Measurements from ENCODE around the gene TPBG.

TPBG gene

GRCh38 chr6:82397962-82398692 is 34.5 kb downstream of the TPBG start:
- Histone ChIP-seq H3K27me3 (ENCODE audit: low read depth, low read length) (no peaks in the 10 kb centered on the region), H3K4me3 (ENCODE audit: low read length) (no peak overlapping the region), H3K4me1 (ENCODE audit: low read length) (no peaks in the 10 kb centered on the region), H3K9me3 (ENCODE audit: insufficient read depth, low read length) (no peaks in the 10 kb centered on the region), H3K79me2 (ENCODE audit: low read length) (no peaks in the 10 kb centered on the region), H3K4me2 (ENCODE audit: low read length) (no peak overlapping the region), H4K20me1 (ENCODE audit: insufficient read depth, low read length) (no peaks in the 10 kb centered on the region), H3K27ac (ENCODE audit: low read length) (no peak overlapping the region), H3K9ac (ENCODE audit: low read length) (no peak overlapping the region), H2AFZ (ENCODE audit: low read depth, low read length) (no peak overlapping the region), H3K36me3 (replicated peaks; ENCODE audit: low read depth, low read length) (no peaks in the 10 kb centered on the region)
- TF ChIP-seq, protein P1, sequence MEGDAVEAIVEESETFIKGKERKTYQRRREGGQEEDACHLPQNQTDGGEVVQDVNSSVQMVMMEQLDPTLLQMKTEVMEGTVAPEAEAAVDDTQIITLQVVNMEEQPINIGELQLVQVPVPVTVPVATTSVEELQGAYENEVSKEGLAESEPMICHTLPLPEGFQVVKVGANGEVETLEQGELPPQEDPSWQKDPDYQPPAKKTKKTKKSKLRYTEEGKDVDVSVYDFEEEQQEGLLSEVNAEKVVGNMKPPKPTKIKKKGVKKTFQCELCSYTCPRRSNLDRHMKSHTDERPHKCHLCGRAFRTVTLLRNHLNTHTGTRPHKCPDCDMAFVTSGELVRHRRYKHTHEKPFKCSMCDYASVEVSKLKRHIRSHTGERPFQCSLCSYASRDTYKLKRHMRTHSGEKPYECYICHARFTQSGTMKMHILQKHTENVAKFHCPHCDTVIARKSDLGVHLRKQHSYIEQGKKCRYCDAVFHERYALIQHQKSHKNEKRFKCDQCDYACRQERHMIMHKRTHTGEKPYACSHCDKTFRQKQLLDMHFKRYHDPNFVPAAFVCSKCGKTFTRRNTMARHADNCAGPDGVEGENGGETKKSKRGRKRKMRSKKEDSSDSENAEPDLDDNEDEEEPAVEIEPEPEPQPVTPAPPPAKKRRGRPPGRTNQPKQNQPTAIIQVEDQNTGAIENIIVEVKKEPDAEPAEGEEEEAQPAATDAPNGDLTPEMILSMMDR (IDR thresholded peaks at IDR 0.05; ENCODE audit: low read depth, low read length) = no peak
- TF ChIP-seq EZH2phosphoT487 (IDR thresholded peaks at IDR 0.05; ENCODE audit: low read depth) = no peak

GRCh38 chr6:82408952-82409431 is 45.4 kb downstream of the TPBG start:
- H2AFZ ChIP-seq (ENCODE audit: low read depth, low read length) = no peak overlapping the region
- H3K4me1 ChIP-seq (ENCODE audit: low read length) = no peaks in the 10 kb centered on the region
- no peak overlapping the region for H3K27ac ChIP-seq (ENCODE audit: low read length)
- no peaks in the 10 kb centered on the region for H3K79me2 ChIP-seq (ENCODE audit: low read length)
- H3K27me3 ChIP-seq (ENCODE audit: low read depth, low read length) = no peaks in the 10 kb centered on the region
- no peaks in the 10 kb centered on the region for H4K20me1 ChIP-seq (ENCODE audit: insufficient read depth, low read length)
- TF ChIP-seq EZH2phosphoT487 (IDR thresholded peaks at IDR 0.05; ENCODE audit: low read depth) = no peak
- no peak overlapping the region for H3K4me3 ChIP-seq (ENCODE audit: low read length)
- H3K9me3 ChIP-seq (ENCODE audit: insufficient read depth, low read length) = no peaks in the 10 kb centered on the region
- H3K4me2 ChIP-seq (ENCODE audit: low read length) = no peak overlapping the region
- no peak overlapping the region for H3K9ac ChIP-seq (ENCODE audit: low read length)
- no peaks in the 10 kb centered on the region for H3K36me3 ChIP-seq (replicated peaks; ENCODE audit: low read depth, low read length)

DNA sequence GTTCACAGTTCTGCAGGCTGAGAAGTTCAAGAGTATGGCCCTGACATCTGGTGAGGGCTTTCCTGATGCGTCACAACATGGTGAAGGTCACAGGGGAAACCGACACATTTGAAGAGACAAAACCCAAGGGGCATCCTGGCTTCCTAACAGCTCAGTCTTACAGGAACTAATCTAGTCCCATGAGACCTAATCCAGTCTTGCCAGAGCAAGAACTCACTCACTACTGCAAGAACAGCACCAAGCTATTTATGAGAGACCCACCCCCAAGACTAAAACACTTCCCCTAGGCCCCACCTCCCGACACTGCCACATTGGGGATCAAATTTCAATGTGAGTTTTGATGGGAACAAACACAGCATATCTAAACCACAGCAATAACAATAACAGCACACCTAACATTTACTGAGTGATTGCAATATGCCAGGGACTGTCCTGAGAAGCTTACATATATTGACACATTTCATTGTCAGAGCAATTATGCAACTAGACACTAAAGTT is 46.6 kb downstream of the TPBG start:
- TF ChIP-seq, protein P1 (IDR thresholded peaks at IDR 0.05; ENCODE audit: low read depth, low read length) = no peak
- TF ChIP-seq EZH2phosphoT487 (IDR thresholded peaks at IDR 0.05; ENCODE audit: low read depth) = no peak
- H3K4me2 ChIP-seq (ENCODE audit: low read length) = no peak overlapping the region
- no peaks in the 10 kb centered on the region for H3K27me3 ChIP-seq (ENCODE audit: low read depth, low read length)
- no peaks in the 10 kb centered on the region for H3K4me1 ChIP-seq (ENCODE audit: low read length)
- no peaks in the 10 kb centered on the region for H3K9me3 ChIP-seq (ENCODE audit: insufficient read depth, low read length)
- H3K79me2 ChIP-seq (ENCODE audit: low read length) = no peaks in the 10 kb centered on the region
- H4K20me1 ChIP-seq (ENCODE audit: insufficient read depth, low read length) = no peaks in the 10 kb centered on the region
- no peaks in the 10 kb centered on the region for H3K36me3 ChIP-seq (replicated peaks; ENCODE audit: low read depth, low read length)
- H3K4me3 ChIP-seq (ENCODE audit: low read length) = no peak overlapping the region
- no peak overlapping the region for H3K27ac ChIP-seq (ENCODE audit: low read length)
- H2AFZ ChIP-seq (ENCODE audit: low read depth, low read length) = no peak overlapping the region
- H3K9ac ChIP-seq (ENCODE audit: low read length) = no peak overlapping the region

DNA sequence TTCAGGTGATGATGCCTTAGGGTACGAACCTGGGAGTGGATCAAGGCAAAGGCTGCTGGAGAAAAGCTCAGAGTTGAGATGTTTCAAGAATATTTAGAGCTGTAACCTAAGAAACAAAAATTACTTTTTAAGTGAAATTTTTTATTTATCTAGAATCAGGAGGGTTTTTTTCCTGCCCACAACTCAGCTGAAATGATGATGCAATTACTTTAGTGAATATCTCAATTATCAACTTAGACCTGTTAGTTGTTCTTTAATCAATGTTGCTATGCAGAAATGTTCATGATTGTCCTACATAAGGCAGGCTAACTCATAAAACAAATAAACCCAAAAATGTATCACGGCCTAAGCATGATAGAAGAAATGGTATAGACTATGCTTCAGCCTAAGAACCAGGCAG is 50.3 kb downstream of the TPBG start:
- no peaks in the 10 kb centered on the region for H3K27me3 ChIP-seq (ENCODE audit: low read depth, low read length)
- no peaks in the 10 kb centered on the region for H3K79me2 ChIP-seq (ENCODE audit: low read length)
- H3K4me3 ChIP-seq (ENCODE audit: low read length) = no peak overlapping the region
- H3K27ac ChIP-seq (ENCODE audit: low read length) = no peak overlapping the region
- TF ChIP-seq, protein P1 (IDR thresholded peaks at IDR 0.05; ENCODE audit: low read depth, low read length) = no peak
- no peak overlapping the region for H3K9ac ChIP-seq (ENCODE audit: low read length)
- no peaks in the 10 kb centered on the region for H3K4me1 ChIP-seq (ENCODE audit: low read length)
- H3K4me2 ChIP-seq (ENCODE audit: low read length) = no peak overlapping the region
- H3K9me3 ChIP-seq (ENCODE audit: insufficient read depth, low read length) = no peaks in the 10 kb centered on the region
- H3K36me3 ChIP-seq (replicated peaks; ENCODE audit: low read depth, low read length) = no peaks in the 10 kb centered on the region
- no peak overlapping the region for H2AFZ ChIP-seq (ENCODE audit: low read depth, low read length)
- no peaks in the 10 kb centered on the region for H4K20me1 ChIP-seq (ENCODE audit: insufficient read depth, low read length)
